Naive thymus-derived CD8-positive, alpha-beta T cell (primary cell): ENCODE measurements around the gene DUSP22. TPM values are rescaled to one million over a fixed set of nuclear protein-coding genes. Genes with fewer than 3 reads are reported as not detected.

Experiments
- ATAC-seq, 2 donors: fragments of 150-1000 bp; cut with Tn5 transposase in 1 of 2; sonication (Bioruptor Pico), chemical (Tn5 transposase) in 1 of 2; 1 replicate in 1 of 2; 2 replicates in 1 of 2; pipeline ENCODE4 v1.10.0; 2021; ENCODE audit warnings: mild to moderate bottlenecking in 2 of 2, moderate library complexity in 2 of 2
- POLR2A ChIA-PET: fragments of 350-600 bp; sonication (Branson Sonifier 250); formaldehyde crosslinking; loops from one replicate; lab custom pipeline; 2021; ENCODE audit warnings: antibody characterized with exemption; lab: Charles Lee
- DNase-seq, 10 donors: peaks; one replicate each; pipeline versions ENCODE4 v3.0.0 to v3.0.0-alpha.2; 2020 to 2022
- H3K27ac Mint-ChIP-seq, 10 donors: one replicate each; pipeline ENCODE4 v1.8.0; 2020 to 2022; ENCODE audit warnings: mild to moderate bottlenecking in 10 of 10, mixed read lengths in 10 of 10, moderate library complexity in 4 of 10, inconsistent platforms in 1 of 10
- H3K27me3 Mint-ChIP-seq, 5 donors: one replicate each; pipeline ENCODE4 v1.8.0; 2021 to 2022; ENCODE audit warnings: mixed read lengths in 5 of 5
- H3K36me3 Mint-ChIP-seq, 3 donors: one replicate each; pipeline ENCODE4 v1.8.0; 2020 to 2022; ENCODE audit warnings: mixed read lengths in 3 of 3, mild to moderate bottlenecking in 2 of 3, inconsistent platforms in 1 of 3
- H3K4me1 Mint-ChIP-seq, 4 donors: one replicate each; pipeline ENCODE4 v1.8.0; 2021 to 2022; ENCODE audit warnings: mixed read lengths in 4 of 4
- H3K4me3 Mint-ChIP-seq, 10 donors: one replicate each; pipeline ENCODE4 v1.8.0; 2020 to 2022; ENCODE audit warnings: mild to moderate bottlenecking in 10 of 10, mixed read lengths in 10 of 10, moderate library complexity in 6 of 10, inconsistent platforms in 1 of 10
- H3K9me3 Mint-ChIP-seq, 9 donors: one replicate each; pipeline ENCODE4 v1.8.0; 2020 to 2022; ENCODE audit warnings: mixed read lengths in 9 of 9, mild to moderate bottlenecking in 3 of 9, inconsistent platforms in 1 of 9, moderate library complexity in 1 of 9
- polyA plus RNA-seq, 3 donors: library from polyadenylated mRNA; unstranded; fragments of 300-500 nt; fragmentation: Illumina TruSeq; gene quantifications; one replicate each; pipeline ENCODE4 v1.2.3, GENCODE V29; 2021
- total RNA-seq, 8 experiments: library from RNA in 2 of 8; stranded (reverse) in 2 of 8; gene quantifications; one replicate each; pipeline ENCODE4 v1.2.3 and lab custom pipeline; 2021 to 2026

Gene DUSP22
- total and polyA plus RNA-seq, 5 experiments from 2014 or later = 40.1 to 46.0 (median 43.0) TPM

DNA sequence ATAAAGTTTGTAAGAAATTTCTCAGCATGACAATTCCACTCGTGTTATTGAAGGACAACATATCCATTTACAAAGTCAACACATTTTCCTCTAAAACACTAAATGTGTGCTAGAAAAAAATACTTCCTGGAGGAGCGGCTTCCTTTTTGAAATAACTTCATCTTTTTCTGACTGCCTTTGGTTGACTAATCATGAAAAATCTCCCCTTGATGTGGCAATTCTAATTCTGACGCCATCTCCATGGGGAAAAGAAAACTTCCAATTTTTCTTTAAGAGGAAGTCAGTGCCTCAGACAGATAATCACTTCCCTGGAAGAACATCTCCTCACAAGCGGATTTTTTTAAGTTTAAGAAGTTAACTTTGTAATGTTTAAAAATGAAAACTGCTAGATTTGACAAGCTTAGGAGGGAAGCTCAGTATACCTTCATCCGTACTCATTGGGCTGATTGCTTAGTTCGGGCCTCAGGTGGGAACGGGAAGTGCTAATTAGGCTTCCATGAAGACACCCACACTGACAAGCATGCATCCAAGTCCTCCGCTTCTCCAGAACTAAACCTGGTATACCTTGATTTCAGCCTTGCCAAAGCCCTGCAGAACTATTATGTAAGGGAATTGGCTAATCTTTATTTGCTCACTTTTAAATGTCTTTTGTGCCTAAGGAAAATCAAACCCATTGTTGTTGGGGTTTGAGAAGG is 35.1 kb upstream of the DUSP22 start:
- H3K4me3 Mint-ChIP-seq = no peak overlapping the region
- ATAC-seq = no peak
- peaks cover 0 to 5% (median 0%) of the 10 kb centered on the region in 9 donors for H3K9me3 Mint-ChIP-seq
- H3K27me3 Mint-ChIP-seq = no peaks in the 10 kb centered on the region
- peaks cover 15 to 67% (median 35%) of the 10 kb centered on the region in 4 donors for H3K4me1 Mint-ChIP-seq
- H3K36me3 Mint-ChIP-seq = no peaks in the 10 kb centered on the region
- H3K27ac Mint-ChIP-seq = peak overlapping the region in 2 of 10 donors; percentile 24 to 28
- POLR2A ChIA-PET = no interaction called here
- no peak for DNase-seq

DNA sequence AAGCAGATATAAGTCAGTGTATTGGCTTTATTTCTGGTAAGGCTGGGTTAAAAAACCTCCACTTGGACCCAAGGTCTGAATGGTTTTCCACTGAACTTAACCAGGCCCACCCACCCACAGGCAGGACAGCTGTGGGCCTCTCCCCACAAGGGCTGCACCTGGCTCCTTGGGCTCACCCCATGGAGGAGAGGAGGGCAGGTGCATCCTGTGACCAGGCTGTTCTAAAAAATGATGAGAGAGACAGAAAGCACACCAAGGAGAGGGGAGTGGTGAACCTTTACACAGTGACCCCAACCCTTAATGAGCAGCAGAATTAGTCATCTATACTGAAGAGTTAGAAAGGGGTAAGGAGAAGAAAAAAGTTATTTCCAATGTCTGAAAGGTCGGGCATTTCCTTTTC is 34.5 kb upstream of the DUSP22 start:
- Mint-ChIP-seq H3K36me3 (no peaks in the 10 kb centered on the region), H3K27me3 (no peaks in the 10 kb centered on the region), H3K4me3 (peak overlapping the region in 1 of 10 donors; percentile 24), H3K9me3 (peaks cover 0 to 5% (median 0%) of the 10 kb centered on the region in 9 donors), H3K27ac (peak overlapping the region in 2 of 10 donors; percentile 24 to 28), H3K4me1 (peaks cover 12 to 66% (median 30%) of the 10 kb centered on the region in 4 donors)
- DNase-seq (no peak), ATAC-seq (no peak)
- POLR2A ChIA-PET = interaction anchor here (0.6 kb wide), 1 partner anchor 33 kb away, joined by 3 read pairs; no protein-coding TSS in a partner anchor

DNA sequence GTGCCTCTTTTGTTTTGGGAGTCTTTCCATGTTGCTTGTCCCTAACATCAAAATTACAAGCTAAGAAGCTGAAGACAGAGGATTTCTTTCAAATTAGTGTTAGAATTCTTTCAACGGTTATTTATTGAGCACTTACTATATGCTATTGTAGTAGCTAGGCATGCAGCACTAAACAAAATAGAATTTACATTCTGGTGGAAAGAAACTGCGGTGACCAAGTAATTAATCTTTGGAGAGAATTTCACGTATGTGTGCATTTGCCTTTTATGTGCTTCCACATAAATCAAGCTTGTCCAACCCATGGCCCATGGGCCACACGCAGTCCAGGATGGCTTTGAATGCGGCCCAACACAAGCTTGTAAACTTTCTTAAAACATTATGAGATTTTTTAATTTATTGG is 33.0 kb upstream of the DUSP22 start:
- Mint-ChIP-seq H3K9me3 (peaks cover 0 to 5% (median 0%) of the 10 kb centered on the region in 9 donors), H3K27me3 (no peaks in the 10 kb centered on the region), H3K4me3 (peak overlapping the region in 1 of 10 donors; percentile 63), H3K27ac (no peak overlapping the region), H3K36me3 (no peaks in the 10 kb centered on the region), H3K4me1 (peaks cover 12 to 64% (median 27%) of the 10 kb centered on the region in 4 donors)
- DNase-seq (no peak), ATAC-seq (no peak)
- POLR2A ChIA-PET = interaction anchor here (1.3 kb wide), 1 partner anchor 12 kb away, joined by 4 read pairs; no protein-coding TSS in a partner anchor

DNA sequence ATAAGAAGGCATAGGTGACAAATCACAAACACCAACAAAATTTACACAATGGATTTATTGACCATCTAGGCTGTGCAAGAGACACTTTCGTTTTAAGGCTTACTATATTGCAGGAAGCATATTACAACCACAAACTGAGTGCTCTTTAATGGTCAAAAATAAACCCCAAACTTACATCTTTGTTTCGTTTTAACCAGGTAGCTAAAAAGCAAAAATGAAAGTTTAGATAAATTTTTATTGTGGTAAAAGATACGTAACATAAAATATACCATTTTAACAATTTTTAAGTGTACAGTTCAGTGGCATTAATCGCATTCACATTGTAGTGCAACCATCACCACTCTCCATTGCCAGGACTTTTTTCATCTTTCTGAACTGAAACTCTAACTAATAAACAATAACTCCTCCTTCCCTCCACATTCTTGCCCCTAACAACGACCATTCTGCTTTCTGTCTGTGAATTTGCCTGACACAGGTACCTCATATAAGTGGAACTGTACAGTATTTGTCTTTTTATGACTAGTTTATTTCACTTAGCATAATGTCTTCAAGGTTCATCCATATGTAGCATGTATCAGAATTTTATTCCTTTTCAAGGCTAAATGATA is 32.3 kb upstream of the DUSP22 start:
- Mint-ChIP-seq H3K9me3 (peaks cover 0 to 5% (median 0%) of the 10 kb centered on the region in 9 donors), H3K36me3 (no peaks in the 10 kb centered on the region), H3K27me3 (no peaks in the 10 kb centered on the region), H3K27ac (peak overlapping the region in 9 of 10 donors; percentile 5 to 84 (median 61)), H3K4me3 (peak overlapping the region; percentile 40 to 82 (median 55)), H3K4me1 (peaks cover 12 to 68% (median 27%) of the 10 kb centered on the region in 4 donors)
- ATAC-seq = peak in 1 of 2 donors; percentile 57
- DNase-seq = peak in 3 of 10 donors; percentile 9 to 16 (median 12)
- POLR2A ChIA-PET = interaction anchor here (1.3 kb wide), 1 partner anchor 11 kb away, joined by 4 read pairs; no protein-coding TSS in a partner anchor

DNA sequence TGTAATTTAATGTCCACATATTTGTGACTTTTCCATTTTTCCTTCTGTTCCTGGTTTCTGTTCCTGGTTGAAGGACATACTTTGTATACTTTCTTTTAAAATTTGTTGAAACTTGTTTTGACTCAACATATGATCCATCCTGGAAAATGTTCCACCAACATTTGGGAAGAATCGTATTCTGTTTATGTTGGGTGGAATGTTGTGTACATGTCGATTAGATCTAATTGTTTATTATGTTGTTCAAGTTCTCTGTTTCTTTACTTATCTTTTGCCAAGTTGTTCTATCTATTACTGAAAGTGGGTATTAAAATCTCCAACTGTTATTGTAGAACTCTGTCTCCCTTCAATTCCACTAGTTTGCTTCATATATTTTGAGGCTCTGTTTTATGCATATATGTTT is 27.7 kb upstream of the DUSP22 start:
- Mint-ChIP-seq H3K27ac (no peak overlapping the region), H3K4me1 (peaks cover 3 to 38% (median 12%) of the 10 kb centered on the region in 4 donors), H3K4me3 (no peak overlapping the region), H3K36me3 (no peaks in the 10 kb centered on the region), H3K9me3 (no peaks in the 10 kb centered on the region), H3K27me3 (no peaks in the 10 kb centered on the region)
- ATAC-seq = no peak
- POLR2A ChIA-PET = no interaction called here
- DNase-seq = no peak

DNA sequence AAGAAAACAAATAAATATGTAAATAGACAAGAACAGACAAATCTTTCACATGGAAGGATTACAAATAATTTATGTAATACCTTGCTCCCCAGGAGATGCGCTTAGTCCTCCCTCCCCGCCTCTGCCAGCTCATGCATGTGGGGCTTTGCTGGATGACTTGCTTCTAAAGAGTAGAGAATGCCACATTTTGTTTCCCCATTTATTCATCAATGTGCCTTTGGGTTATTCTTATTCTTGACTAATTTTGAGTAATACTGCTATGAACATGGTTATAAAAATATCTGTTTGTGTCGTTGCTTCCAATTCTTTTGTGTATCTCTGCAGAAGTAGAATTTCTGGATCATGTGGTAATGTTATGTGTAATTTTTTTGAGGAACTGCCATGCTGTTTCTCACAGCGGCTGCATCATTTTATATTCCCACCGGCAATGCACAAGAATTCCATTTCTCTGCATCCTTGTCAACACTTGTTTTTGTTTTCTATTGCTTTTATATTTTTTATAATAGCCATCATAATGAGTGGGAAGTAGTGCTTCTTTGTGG is 23.8 kb upstream of the DUSP22 start:
- DNase-seq (no peak), ATAC-seq (no peak)
- Mint-ChIP-seq H3K27ac (no peak overlapping the region), H3K4me1 (peaks cover 5 to 38% (median 26%) of the 10 kb centered on the region in 4 donors), H3K9me3 (peaks cover 0 to 8% (median 0%) of the 10 kb centered on the region in 9 donors), H3K36me3 (no peaks in the 10 kb centered on the region), H3K4me3 (no peak overlapping the region), H3K27me3 (no peaks in the 10 kb centered on the region)
- POLR2A ChIA-PET = no interaction called here

DNA sequence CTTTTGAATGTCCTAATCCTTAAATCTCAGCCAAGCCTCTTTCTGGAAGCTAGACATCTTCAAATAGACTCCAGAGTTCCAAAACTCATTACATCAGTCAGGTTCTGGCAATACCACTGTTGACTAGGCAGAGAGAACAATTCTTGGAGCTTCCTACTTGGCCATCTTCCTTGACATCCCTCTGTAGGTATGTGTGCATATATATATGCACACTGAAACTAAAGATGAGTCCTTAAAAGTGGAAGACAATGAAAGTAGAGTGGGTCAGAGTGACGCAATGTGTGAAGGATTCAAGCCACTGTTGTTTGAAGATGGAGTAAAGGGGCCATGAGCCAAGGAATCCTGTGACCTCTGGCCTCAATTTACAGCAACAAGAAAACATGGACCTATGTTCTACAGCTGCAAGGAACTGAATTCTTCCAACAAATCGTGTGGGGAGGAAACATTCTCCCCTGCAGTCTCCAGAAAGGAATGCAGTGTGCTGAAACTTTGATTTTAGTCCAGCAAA is 18.7 kb upstream of the DUSP22 start:
- H3K36me3 Mint-ChIP-seq = peaks cover 0 to 4% (median 0%) of the 10 kb centered on the region in 3 donors
- POLR2A ChIA-PET = no interaction called here
- no peak overlapping the region for H3K4me3 Mint-ChIP-seq
- no peaks in the 10 kb centered on the region for H3K27me3 Mint-ChIP-seq
- no peak for DNase-seq
- H3K4me1 Mint-ChIP-seq = peaks cover 9 to 33% (median 26%) of the 10 kb centered on the region in 4 donors
- ATAC-seq = no peak
- H3K27ac Mint-ChIP-seq = no peak overlapping the region
- peaks cover 0 to 8% (median 0%) of the 10 kb centered on the region in 9 donors for H3K9me3 Mint-ChIP-seq

DNA sequence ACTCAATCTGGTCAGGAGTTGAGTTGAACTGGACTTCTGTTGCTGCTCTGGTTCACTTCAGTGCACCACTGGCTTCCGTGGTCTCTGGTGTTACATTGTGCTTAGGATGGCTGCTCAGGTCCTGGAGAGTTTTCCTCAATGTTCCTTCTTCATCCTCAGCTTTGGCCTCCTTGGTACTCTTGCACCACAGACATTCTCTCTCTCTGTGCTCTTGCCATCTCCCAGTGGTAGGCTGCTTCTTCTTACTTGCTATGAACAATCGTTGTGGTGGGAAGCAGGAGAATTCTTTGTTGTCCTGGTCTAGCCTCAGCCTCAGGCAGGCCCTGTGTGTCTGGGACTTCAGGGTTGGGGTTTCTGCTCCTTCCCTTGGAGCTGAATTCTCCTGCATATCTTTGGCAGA is 14.5 kb upstream of the DUSP22 start:
- peaks cover 0 to 4% (median 2%) of the 10 kb centered on the region in 3 donors for H3K36me3 Mint-ChIP-seq
- ATAC-seq = no peak
- H3K4me1 Mint-ChIP-seq = peaks cover 4 to 11% (median 5%) of the 10 kb centered on the region in 4 donors
- no peak overlapping the region for H3K4me3 Mint-ChIP-seq
- no peak for DNase-seq
- POLR2A ChIA-PET = no interaction called here
- peaks cover 0 to 3% (median 0%) of the 10 kb centered on the region in 9 donors for H3K9me3 Mint-ChIP-seq
- H3K27me3 Mint-ChIP-seq = no peaks in the 10 kb centered on the region
- H3K27ac Mint-ChIP-seq = peak overlapping the region in 1 of 10 donors; percentile 33

DNA sequence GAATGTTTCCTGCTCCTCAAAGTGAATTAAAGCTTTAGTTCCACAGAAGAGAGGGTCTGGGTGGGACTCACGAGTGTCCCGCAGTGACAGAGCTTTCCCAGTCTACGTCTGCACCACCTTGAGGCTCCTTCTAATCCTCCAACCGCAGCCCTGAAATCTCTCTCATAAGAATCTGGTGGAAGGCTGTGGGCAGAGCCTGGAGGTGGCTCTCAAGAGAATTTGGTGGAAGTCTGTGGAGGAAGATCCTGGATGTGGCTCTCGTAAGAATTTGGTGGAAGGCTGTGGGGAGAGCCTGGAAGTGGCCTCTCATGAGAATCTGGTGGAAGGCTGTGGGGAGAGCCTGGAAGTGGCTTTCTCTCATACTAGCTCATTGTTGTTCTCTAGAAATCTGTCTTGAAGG is 13.8 kb upstream of the DUSP22 start:
- no peak for ATAC-seq
- Mint-ChIP-seq H3K4me1 (peaks cover 0 to 15% (median 3%) of the 10 kb centered on the region in 4 donors), H3K27ac (peak overlapping the region in 1 of 10 donors; percentile 56), H3K9me3 (no peaks in the 10 kb centered on the region), H3K36me3 (peaks cover 0 to 4% (median 2%) of the 10 kb centered on the region in 3 donors), H3K27me3 (no peaks in the 10 kb centered on the region), H3K4me3 (no peak overlapping the region)
- DNase-seq = no peak
- POLR2A ChIA-PET = no interaction called here

DNA sequence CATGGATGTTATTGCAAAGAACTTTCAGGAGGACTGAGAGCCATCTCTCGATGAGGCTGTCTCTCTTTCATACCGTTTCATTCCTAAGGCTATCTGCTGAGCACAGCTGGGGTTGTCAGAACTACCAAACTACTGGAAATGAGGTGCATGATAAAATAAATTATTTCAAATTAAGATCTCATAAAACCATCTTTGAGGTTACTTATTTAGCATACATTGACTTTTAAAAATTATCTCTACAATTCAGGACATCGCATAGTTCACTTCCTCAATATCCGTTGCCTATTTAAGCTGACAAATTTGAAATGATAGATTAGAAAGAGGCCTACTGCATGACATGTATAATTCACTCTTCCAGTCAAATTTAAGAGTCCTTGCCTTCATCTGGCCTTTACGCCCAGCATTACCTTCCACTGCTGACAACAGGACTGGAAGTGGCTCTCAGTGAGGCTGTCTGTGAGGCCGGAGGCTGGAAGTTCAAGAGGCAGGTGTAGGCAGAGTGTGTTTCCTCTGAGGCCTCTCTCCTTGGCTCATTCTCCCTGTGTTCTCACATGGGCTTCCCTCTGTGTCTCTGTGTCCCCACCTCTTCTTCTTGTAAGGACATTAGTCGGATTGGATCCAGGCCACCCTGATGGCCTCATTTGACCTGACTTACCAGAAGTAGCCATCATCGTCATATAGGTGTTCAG is 12.8 kb upstream of the DUSP22 start:
- no peaks in the 10 kb centered on the region for H3K27me3 Mint-ChIP-seq
- H3K9me3 Mint-ChIP-seq = no peaks in the 10 kb centered on the region
- H3K4me1 Mint-ChIP-seq = peaks cover 4 to 15% (median 9%) of the 10 kb centered on the region in 4 donors
- POLR2A ChIA-PET = no interaction called here
- ATAC-seq = no peak
- no peak overlapping the region for H3K4me3 Mint-ChIP-seq
- peaks cover 0 to 4% (median 2%) of the 10 kb centered on the region in 3 donors for H3K36me3 Mint-ChIP-seq
- H3K27ac Mint-ChIP-seq = peak overlapping the region in 2 of 10 donors; percentile 56 to 70
- no peak for DNase-seq

DNA sequence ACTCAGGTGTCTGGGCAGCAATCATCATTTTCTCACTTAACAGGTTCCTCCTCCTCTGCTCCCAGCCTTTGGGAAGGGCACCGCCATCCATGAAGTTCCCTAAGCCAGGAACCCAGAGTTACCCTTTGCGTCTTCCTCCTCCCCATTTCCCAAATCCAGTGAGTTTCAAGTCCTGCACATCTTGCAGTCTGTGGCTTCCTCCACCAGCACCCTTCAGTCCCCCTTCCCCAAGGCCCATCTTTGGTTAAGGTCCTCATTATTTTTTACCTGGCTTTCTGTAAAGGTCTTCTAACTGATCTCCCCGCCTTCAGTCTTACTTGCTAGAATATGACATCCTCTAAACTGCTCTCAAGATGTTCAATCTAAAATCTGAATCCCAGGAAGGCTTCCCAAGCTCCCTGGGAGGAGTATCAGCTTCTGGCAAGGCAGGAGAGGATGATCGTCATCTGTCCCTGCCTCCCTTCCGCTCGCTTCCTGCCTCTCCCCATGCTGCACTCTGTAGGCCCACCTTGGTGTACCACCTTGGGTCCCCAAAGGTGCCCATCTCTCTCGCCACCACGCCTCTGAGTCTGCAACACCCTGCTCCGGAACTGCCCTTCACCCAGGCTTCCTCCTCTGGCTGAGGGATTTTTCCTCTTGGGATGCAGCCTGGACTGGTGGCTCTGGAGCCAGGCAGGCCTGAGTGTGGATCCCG is 11.4 kb upstream of the DUSP22 start:
- POLR2A ChIA-PET = no interaction called here
- Mint-ChIP-seq H3K4me3 (no peak overlapping the region), H3K9me3 (no peaks in the 10 kb centered on the region), H3K36me3 (peaks cover 0 to 4% (median 2%) of the 10 kb centered on the region in 3 donors), H3K4me1 (peaks cover 16 to 24% (median 20%) of the 10 kb centered on the region in 4 donors), H3K27ac (no peak overlapping the region), H3K27me3 (no peaks in the 10 kb centered on the region)
- no peak for ATAC-seq
- no peak for DNase-seq
